ENCODE data around the gene PAK6. TPM values are rescaled to one million over a fixed set of nuclear protein-coding genes. Genes with fewer than 3 reads are reported as not detected.

The PAK6 gene
- total RNA-seq, 1 donor from 2014 or later: not detected

DNA sequence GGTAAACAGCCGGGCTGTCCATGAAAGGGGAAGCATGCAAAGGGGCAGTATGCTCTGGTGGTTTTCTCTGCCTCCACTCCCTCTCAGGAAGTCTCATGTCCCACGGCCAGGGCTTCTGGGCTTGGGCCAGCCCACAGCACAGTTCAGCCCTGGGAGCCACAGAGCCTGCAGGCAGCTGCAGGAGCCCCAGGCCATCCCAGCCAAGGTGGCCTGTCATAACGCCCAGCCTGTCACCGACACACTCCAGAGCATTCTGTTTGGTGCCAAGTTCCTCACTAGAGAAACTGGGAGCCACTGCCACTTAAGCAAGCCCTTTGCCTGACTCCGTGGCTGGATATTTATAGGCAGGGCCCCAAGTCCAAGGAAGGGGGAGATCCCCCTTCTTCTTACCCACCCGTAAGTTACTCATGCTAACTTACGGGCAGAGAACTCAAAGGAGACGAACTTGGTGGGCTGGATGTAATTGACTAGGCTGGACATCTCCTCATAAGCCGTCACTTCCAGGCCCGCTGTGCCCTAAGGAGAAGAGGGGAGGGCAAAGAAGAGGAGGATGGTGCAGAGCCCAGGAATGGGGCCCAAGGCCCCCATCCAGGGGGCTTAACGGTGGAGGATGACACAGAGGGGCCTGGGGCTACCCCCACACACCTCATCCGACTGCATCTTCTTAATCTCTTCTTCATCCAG lies 57.2 kb downstream of the PAK6 start:
- peaks cover 8% of the 10 kb centered on the region for H3K36me3 Mint-ChIP-seq (ENCODE audit: unreplicated experiment)
- TF ChIP-seq, protein P1, sequence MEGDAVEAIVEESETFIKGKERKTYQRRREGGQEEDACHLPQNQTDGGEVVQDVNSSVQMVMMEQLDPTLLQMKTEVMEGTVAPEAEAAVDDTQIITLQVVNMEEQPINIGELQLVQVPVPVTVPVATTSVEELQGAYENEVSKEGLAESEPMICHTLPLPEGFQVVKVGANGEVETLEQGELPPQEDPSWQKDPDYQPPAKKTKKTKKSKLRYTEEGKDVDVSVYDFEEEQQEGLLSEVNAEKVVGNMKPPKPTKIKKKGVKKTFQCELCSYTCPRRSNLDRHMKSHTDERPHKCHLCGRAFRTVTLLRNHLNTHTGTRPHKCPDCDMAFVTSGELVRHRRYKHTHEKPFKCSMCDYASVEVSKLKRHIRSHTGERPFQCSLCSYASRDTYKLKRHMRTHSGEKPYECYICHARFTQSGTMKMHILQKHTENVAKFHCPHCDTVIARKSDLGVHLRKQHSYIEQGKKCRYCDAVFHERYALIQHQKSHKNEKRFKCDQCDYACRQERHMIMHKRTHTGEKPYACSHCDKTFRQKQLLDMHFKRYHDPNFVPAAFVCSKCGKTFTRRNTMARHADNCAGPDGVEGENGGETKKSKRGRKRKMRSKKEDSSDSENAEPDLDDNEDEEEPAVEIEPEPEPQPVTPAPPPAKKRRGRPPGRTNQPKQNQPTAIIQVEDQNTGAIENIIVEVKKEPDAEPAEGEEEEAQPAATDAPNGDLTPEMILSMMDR (IDR thresholded peaks at IDR 0.05; ENCODE audit: partially characterized antibody, unreplicated experiment): no peak
- DNase-seq: no peak
- H3K27ac Mint-ChIP-seq (ENCODE audit: unreplicated experiment): no peak overlapping the region
- peaks cover 2% of the 10 kb centered on the region for H3K4me1 Mint-ChIP-seq (ENCODE audit: low read depth, unreplicated experiment)
- H3K27me3 Mint-ChIP-seq (ENCODE audit: unreplicated experiment): peaks cover 10% of the 10 kb centered on the region
- no peak overlapping the region for H3K4me3 Mint-ChIP-seq (ENCODE audit: unreplicated experiment)
- H3K9me3 Mint-ChIP-seq (ENCODE audit: unreplicated experiment): peaks cover 6% of the 10 kb centered on the region

- Mint-ChIP-seq H3K9me3 (ENCODE audit: unreplicated experiment) (peaks cover 6% of the 10 kb centered on the region), H3K4me1 (ENCODE audit: low read depth, unreplicated experiment) (peaks cover 2% of the 10 kb centered on the region), H3K36me3 (ENCODE audit: unreplicated experiment) (peaks cover 8% of the 10 kb centered on the region), H3K4me3 (ENCODE audit: unreplicated experiment) (no peak overlapping the region), H3K27me3 (ENCODE audit: unreplicated experiment) (peaks cover 10% of the 10 kb centered on the region), H3K27ac (ENCODE audit: unreplicated experiment) (no peak overlapping the region)
- TF ChIP-seq, protein P1 (IDR thresholded peaks at IDR 0.05; ENCODE audit: partially characterized antibody, unreplicated experiment): no peak
- no peak for DNase-seq
Measured at GRCh38 chr15:40296561-40297230, 57.8 kb downstream of the PAK6 start.

- Mint-ChIP-seq H3K4me1 (ENCODE audit: low read depth, unreplicated experiment) (peaks cover 2% of the 10 kb centered on the region), H3K27ac (ENCODE audit: unreplicated experiment) (no peak overlapping the region), H3K27me3 (ENCODE audit: unreplicated experiment) (peaks cover 10% of the 10 kb centered on the region), H3K4me3 (ENCODE audit: unreplicated experiment) (no peak overlapping the region), H3K9me3 (ENCODE audit: unreplicated experiment) (peaks cover 6% of the 10 kb centered on the region), H3K36me3 (ENCODE audit: unreplicated experiment) (peaks cover 8% of the 10 kb centered on the region)
- TF ChIP-seq, protein P1 (IDR thresholded peaks at IDR 0.05; ENCODE audit: partially characterized antibody, unreplicated experiment): no peak
- no peak for DNase-seq
Measured at GRCh38 chr15:40297356-40297755, 58.5 kb downstream of the PAK6 start.

- no peak overlapping the region for H3K27ac Mint-ChIP-seq (ENCODE audit: unreplicated experiment)
- peaks cover 8% of the 10 kb centered on the region for H3K36me3 Mint-ChIP-seq (ENCODE audit: unreplicated experiment)
- peaks cover 3% of the 10 kb centered on the region for H3K9me3 Mint-ChIP-seq (ENCODE audit: unreplicated experiment)
- H3K4me3 Mint-ChIP-seq (ENCODE audit: unreplicated experiment): no peak overlapping the region
- TF ChIP-seq, protein P1 (IDR thresholded peaks at IDR 0.05; ENCODE audit: partially characterized antibody, unreplicated experiment): no peak
- DNase-seq: no peak
- H3K4me1 Mint-ChIP-seq (ENCODE audit: low read depth, unreplicated experiment): peaks cover 2% of the 10 kb centered on the region
- peaks cover 8% of the 10 kb centered on the region for H3K27me3 Mint-ChIP-seq (ENCODE audit: unreplicated experiment)
Measured at GRCh38 chr15:40298216-40298935, 59.5 kb downstream of the PAK6 start.

All from glutamatergic neuron (in vitro differentiated cells).